Measurements from ENCODE around the gene IRF7. TPM values are rescaled to one million over a fixed set of nuclear protein-coding genes. Genes with fewer than 3 reads are reported as not detected.

Gene IRF7
- total RNA-seq, 1 experiment from 2014 or later: 80.8 TPM

- Histone ChIP-seq H3K4me2 (ENCODE audit: low read length) (no peak overlapping the region), H3K36me3 (ENCODE audit: low read depth, low read length) (no peaks in the 10 kb centered on the region), H3F3A (ENCODE audit: low read length, unreplicated experiment) (no peaks in the 10 kb centered on the region), H3K79me2 (ENCODE audit: low read length) (no peaks in the 10 kb centered on the region), H3K9me3 (ENCODE audit: low read length) (no peaks in the 10 kb centered on the region), H3K27ac (ENCODE audit: low read length) (no peak overlapping the region), H3K4me3 (ENCODE audit: low read length) (no peak overlapping the region), H3K9me2 (replicated peaks; ENCODE audit: low read length) (no peaks in the 10 kb centered on the region), H2AFZ (ENCODE audit: low read length) (no peak overlapping the region), H3K4me1 (ENCODE audit: insufficient read depth, low read length) (peaks cover 7% of the 10 kb centered on the region; the same call in 1 of the 2 replicates), H3K27me3 (ENCODE audit: low read length) (no peaks in the 10 kb centered on the region), H4K20me1 (ENCODE audit: low read length) (no peaks in the 10 kb centered on the region), H3K9ac (ENCODE audit: low read length) (no peak overlapping the region)
- intact Hi-C loops (cut with micrococcal nuclease): no loop called here
- CTCF ChIA-PET: no interaction called here
- ATAC-seq: no peak
- DNase-seq: no peak
- POLR2A ChIA-PET (ENCODE audit: unreplicated experiment): no interaction called here
- BruUV-seq (replicated peaks): no TSS peak
- no peak for TF ChIP-seq CTCF (conservative IDR thresholded peaks at IDR 0.05; ENCODE audit: low read depth, low read length)
- TF ChIP-seq EZH2 (IDR thresholded peaks at IDR 0.05; ENCODE audit: low read length, unreplicated experiment): no peak
- TF ChIP-seq EZH2phosphoT487 (IDR thresholded peaks at IDR 0.05; ENCODE audit: borderline replicate concordance, low read length): no peak
Observed at GRCh38 chr11:627308-627576, 11.5 kb upstream of the IRF7 start.

- ChIA-PET CTCF (no interaction called here), POLR2A (ENCODE audit: unreplicated experiment) (no interaction called here)
- H3K27me3 ChIP-seq (ENCODE audit: low read length): no peaks in the 10 kb centered on the region
- H2AFZ ChIP-seq (ENCODE audit: low read length): no peak within 1 kb of the TSS
- DNase-seq: no peak
- TF ChIP-seq EZH2 (IDR thresholded peaks at IDR 0.05; ENCODE audit: low read length, unreplicated experiment) (no peak), EZH2phosphoT487 (IDR thresholded peaks at IDR 0.05; ENCODE audit: borderline replicate concordance, low read length) (no peak), CTCF (conservative IDR thresholded peaks at IDR 0.05; ENCODE audit: low read depth, low read length) (no peak)
- H4K20me1 ChIP-seq (ENCODE audit: low read length): no peaks in the 10 kb centered on the region
- H3K36me3 ChIP-seq (ENCODE audit: low read depth, low read length): no peaks in the 10 kb centered on the region
- no peak within 1 kb of the TSS for H3K4me2 ChIP-seq (ENCODE audit: low read length)
- H3K9me2 ChIP-seq (replicated peaks; ENCODE audit: low read length): no peaks in the 10 kb centered on the region
- intact Hi-C loops (cut with micrococcal nuclease): no loop called here
- H3K27ac ChIP-seq (ENCODE audit: low read length): no peak within 1 kb of the TSS
- H3K79me2 ChIP-seq (ENCODE audit: low read length): no peaks in the 10 kb centered on the region
- H3K4me3 ChIP-seq (ENCODE audit: low read length): no peak within 1 kb of the TSS
- H3K9ac ChIP-seq (ENCODE audit: low read length): no peak within 1 kb of the TSS
- no TSS peak for BruUV-seq (replicated peaks)
- peaks cover 7% of the 10 kb centered on the region; the same call in 1 of the 2 replicates for H3K4me1 ChIP-seq (ENCODE audit: insufficient read depth, low read length)
- no peaks in the 10 kb centered on the region for H3K9me3 ChIP-seq (ENCODE audit: low read length)
- no peaks in the 10 kb centered on the region for H3F3A ChIP-seq (ENCODE audit: low read length, unreplicated experiment)
- no peak for ATAC-seq
Observed at GRCh38 chr11:626475-627307, 10.9 kb upstream of the IRF7 start, which contains the start of gene SCT. Gene SCT (minus strand): TSS chr11:627181. CDS start chr11:627143, 38 bp downstream.

GRCh38 chr11:625636-626268, 10.0 kb upstream of the IRF7 start:
- TF ChIP-seq EZH2phosphoT487 (IDR thresholded peaks at IDR 0.05; ENCODE audit: borderline replicate concordance, low read length): no peak
- no peak for TF ChIP-seq EZH2 (IDR thresholded peaks at IDR 0.05; ENCODE audit: low read length, unreplicated experiment)
- no peak for TF ChIP-seq CTCF (conservative IDR thresholded peaks at IDR 0.05; ENCODE audit: low read depth, low read length)
- H2AFZ ChIP-seq (ENCODE audit: low read length): no peak overlapping the region
- H3K4me3 ChIP-seq (ENCODE audit: low read length): no peak overlapping the region
- ATAC-seq (no peak), DNase-seq (no peak)
- no TSS peak for BruUV-seq (replicated peaks)
- H3K27me3 ChIP-seq (ENCODE audit: low read length): no peaks in the 10 kb centered on the region
- no peak overlapping the region for H3K4me2 ChIP-seq (ENCODE audit: low read length)
- H3K9me3 ChIP-seq (ENCODE audit: low read length): no peaks in the 10 kb centered on the region
- H3K9me2 ChIP-seq (replicated peaks; ENCODE audit: low read length): no peaks in the 10 kb centered on the region
- no peaks in the 10 kb centered on the region for H4K20me1 ChIP-seq (ENCODE audit: low read length)
- intact Hi-C loops (cut with micrococcal nuclease): no loop called here
- H3K9ac ChIP-seq (ENCODE audit: low read length): no peak overlapping the region
- peaks cover 7% of the 10 kb centered on the region; the same call in 1 of the 2 replicates for H3K4me1 ChIP-seq (ENCODE audit: insufficient read depth, low read length)
- no peak overlapping the region for H3K27ac ChIP-seq (ENCODE audit: low read length)
- H3K36me3 ChIP-seq (ENCODE audit: low read depth, low read length): no peaks in the 10 kb centered on the region
- no peaks in the 10 kb centered on the region for H3K79me2 ChIP-seq (ENCODE audit: low read length)
- POLR2A ChIA-PET (ENCODE audit: unreplicated experiment): no interaction called here
- CTCF ChIA-PET: no interaction called here
- H3F3A ChIP-seq (ENCODE audit: low read length, unreplicated experiment): no peaks in the 10 kb centered on the region
